Naive B cell (primary cell): ENCODE measurements around the gene REPS1. TPM values are rescaled to one million over a fixed set of nuclear protein-coding genes. Genes with fewer than 3 reads are reported as not detected.

Experiments
- ATAC-seq, 2 donors: fragments of 150-1000 bp; cut with Tn5 transposase; 2 replicates each; pipeline ENCODE4 v1.10.0; 2021; ENCODE audit warnings: low read depth in 2 of 2, mild to moderate bottlenecking in 2 of 2, moderate library complexity in 2 of 2
- DNase-seq: peaks from one replicate; pipeline ENCODE4 v3.0.0; 2022
- H3K27ac Mint-ChIP-seq, 6 donors: one replicate each; pipeline ENCODE4 v1.8.0; 2020 to 2022; ENCODE audit warnings: mild to moderate bottlenecking in 6 of 6, mixed read lengths in 6 of 6, moderate library complexity in 5 of 6, inconsistent platforms in 2 of 6
- H3K27me3 Mint-ChIP-seq, 3 donors: one replicate each; pipeline ENCODE4 v1.8.0; 2021 to 2022; ENCODE audit warnings: mixed read lengths in 3 of 3, mild to moderate bottlenecking in 1 of 3
- H3K36me3 Mint-ChIP-seq, 2 donors: one replicate each; pipeline ENCODE4 v1.8.0; 2020 to 2022; ENCODE audit warnings: mixed read lengths in 2 of 2, inconsistent platforms in 1 of 2, mild to moderate bottlenecking in 1 of 2
- H3K4me1 Mint-ChIP-seq, 3 donors: one replicate each; pipeline ENCODE4 v1.8.0; 2020 to 2022; ENCODE audit warnings: mixed read lengths in 3 of 3, inconsistent platforms in 1 of 3, mild to moderate bottlenecking in 1 of 3, moderate library complexity in 1 of 3
- H3K4me3 Mint-ChIP-seq, 8 donors: one replicate each; pipeline ENCODE4 v1.8.0; 2020 to 2022; ENCODE audit warnings: mild to moderate bottlenecking in 8 of 8, mixed read lengths in 8 of 8, moderate library complexity in 8 of 8, inconsistent platforms in 2 of 8
- H3K9me3 Mint-ChIP-seq, 7 donors: one replicate each; pipeline ENCODE4 v1.8.0; 2020 to 2022; ENCODE audit warnings: mixed read lengths in 7 of 7, mild to moderate bottlenecking in 5 of 7, inconsistent platforms in 2 of 7, moderate library complexity in 1 of 7
- polyA plus RNA-seq, 6 donors: library from polyadenylated mRNA; unstranded; fragments of 300-500 nt; fragmentation: Illumina TruSeq; gene quantifications; one replicate each; pipeline ENCODE4 v1.2.3, GENCODE V29; 2021; ENCODE audit warnings: low read depth in 6 of 6

Gene REPS1
- polyA plus RNA-seq, 6 donors from 2014 or later = 17.5 to 28.4 (median 21.7) TPM

DNA sequence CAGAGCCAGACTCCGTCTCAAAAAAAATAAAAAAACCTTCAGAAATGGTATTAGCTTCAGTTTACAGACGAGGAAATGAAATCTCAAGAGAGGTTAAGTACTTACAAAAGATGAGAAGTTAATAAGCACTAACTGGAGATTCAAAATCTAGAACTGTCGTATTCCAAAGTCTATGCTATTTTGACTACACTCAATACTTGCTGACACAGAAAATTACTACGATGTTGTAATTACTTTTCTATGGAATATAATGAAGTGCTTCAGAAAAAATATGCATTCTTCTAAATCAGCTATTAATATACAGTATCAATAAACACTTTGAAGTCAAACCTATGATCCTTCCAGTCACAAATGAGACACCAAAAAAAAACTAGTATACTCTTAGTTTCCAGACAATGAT, 12.2 kb downstream of the REPS1 start:
- Mint-ChIP-seq H3K27ac (peak overlapping the region in 2 of 6 donors; percentile 19 to 55), H3K4me3 (no peak overlapping the region), H3K4me1 (peaks cover 47 to 79% (median 67%) of the 10 kb centered on the region in 3 donors), H3K27me3 (no peaks in the 10 kb centered on the region), H3K9me3 (no peaks in the 10 kb centered on the region), H3K36me3 (no peaks in the 10 kb centered on the region)
- no peak for ATAC-seq
- no peak for DNase-seq

DNA sequence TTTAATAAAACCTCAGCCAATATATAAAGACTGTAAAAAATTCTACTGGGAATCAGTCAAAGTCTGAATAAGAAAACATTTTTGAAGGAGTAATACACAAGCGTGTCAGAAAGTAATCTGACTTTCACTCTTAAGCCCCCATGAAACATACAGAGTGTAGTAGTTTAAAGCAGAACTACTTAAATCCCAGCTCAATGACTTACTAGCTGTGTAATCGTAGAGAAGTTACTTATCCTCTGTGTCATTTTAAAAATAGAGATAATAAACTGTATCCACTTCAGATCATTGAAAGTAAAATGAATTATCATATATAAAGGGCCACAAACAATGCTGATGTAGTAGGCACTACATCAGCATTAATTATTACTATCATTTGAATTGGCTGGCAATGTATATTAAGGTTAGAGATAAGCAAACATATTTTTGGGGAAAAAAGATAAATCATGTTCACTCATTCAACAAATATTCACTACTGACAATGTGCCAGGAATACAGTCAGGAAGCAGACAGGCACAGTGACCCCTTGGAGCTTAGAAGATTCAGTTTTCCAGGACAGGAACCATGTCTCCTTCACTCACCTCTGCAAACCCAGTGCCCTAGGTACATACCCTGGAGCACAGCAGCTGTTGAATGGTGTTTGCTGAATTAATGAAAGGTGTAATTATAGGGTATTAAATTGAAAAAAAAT, 14.4 kb downstream of the REPS1 start:
- Mint-ChIP-seq H3K27me3 (no peaks in the 10 kb centered on the region), H3K27ac (peak overlapping the region in 1 of 6 donors; percentile 18), H3K4me3 (peak overlapping the region in 1 of 8 donors; percentile 23), H3K9me3 (no peaks in the 10 kb centered on the region), H3K36me3 (no peaks in the 10 kb centered on the region), H3K4me1 (peaks cover 46 to 66% (median 56%) of the 10 kb centered on the region in 3 donors)
- DNase-seq (no peak), ATAC-seq (no peak)

DNA sequence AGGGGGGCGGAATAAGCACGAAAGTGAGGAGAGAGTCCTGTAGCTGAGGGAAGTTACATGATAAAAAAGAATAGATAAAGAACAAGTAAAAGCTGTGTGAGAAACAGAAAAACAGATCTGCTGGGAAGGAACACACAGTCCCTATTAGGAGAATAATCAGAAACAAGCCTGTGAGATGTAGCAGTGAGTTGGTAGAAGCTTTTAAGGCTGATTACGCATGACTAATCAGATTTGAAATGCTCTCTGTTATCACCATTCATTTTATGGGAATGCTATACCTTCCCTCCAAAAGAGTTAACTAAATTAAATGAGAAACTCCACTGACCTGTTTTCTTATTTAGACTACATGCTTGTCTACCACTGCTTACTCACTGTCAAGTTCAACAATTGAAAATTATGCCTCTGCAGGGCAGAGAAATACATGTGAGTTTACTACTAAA, 15.8 kb downstream of the REPS1 start:
- H3K27me3 Mint-ChIP-seq = no peaks in the 10 kb centered on the region
- H3K4me3 Mint-ChIP-seq = peak overlapping the region in 1 of 8 donors; percentile 2
- ATAC-seq = no peak
- H3K9me3 Mint-ChIP-seq = no peaks in the 10 kb centered on the region
- H3K27ac Mint-ChIP-seq = peak overlapping the region in 2 of 6 donors; percentile 4 to 57
- peaks cover 50 to 69% (median 58%) of the 10 kb centered on the region in 3 donors for H3K4me1 Mint-ChIP-seq
- no peaks in the 10 kb centered on the region for H3K36me3 Mint-ChIP-seq
- no peak for DNase-seq

GRCh38 chr6:138971601-138972000, 16.5 kb downstream of the REPS1 start:
- ATAC-seq (no peak), DNase-seq (no peak)
- H3K4me1 Mint-ChIP-seq = peaks cover 50 to 67% (median 53%) of the 10 kb centered on the region in 3 donors
- peak overlapping the region in 2 of 8 donors; percentile 2 to 59 for H3K4me3 Mint-ChIP-seq
- H3K27ac Mint-ChIP-seq = peak overlapping the region in 3 of 6 donors; percentile 1 to 55 (median 4)
- H3K9me3 Mint-ChIP-seq = no peaks in the 10 kb centered on the region
- H3K27me3 Mint-ChIP-seq = no peaks in the 10 kb centered on the region
- no peaks in the 10 kb centered on the region for H3K36me3 Mint-ChIP-seq

DNA sequence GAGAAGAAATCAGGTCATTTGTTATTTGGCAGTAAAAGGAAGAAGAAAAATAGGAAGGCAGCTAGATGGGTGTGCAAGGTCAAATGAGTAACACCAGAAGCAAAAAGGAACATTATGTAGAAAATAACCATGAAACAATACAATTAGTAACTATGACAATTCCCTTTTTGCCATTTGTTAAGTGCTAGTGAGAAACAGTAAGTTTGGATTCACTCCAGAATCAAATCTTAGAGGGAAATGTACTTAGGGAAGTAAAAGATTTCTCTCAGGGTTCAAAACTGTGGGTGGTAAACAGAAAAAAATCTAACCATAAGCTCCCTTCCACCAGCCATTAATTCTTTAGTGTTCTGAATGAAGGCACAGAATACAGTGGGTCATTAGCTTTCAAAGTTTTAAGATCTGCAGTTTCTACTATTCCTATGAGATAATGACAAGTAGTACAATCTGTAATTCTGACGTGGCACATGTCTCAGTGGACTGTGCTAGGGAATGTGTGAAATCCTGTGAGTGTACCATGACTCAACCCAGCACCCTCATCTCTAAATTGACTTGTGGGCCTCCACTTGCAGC, 17.1 kb downstream of the REPS1 start:
- DNase-seq (no peak), ATAC-seq (no peak)
- no peaks in the 10 kb centered on the region for H3K27me3 Mint-ChIP-seq
- no peaks in the 10 kb centered on the region for H3K36me3 Mint-ChIP-seq
- H3K4me3 Mint-ChIP-seq = peak overlapping the region in 1 of 8 donors; percentile 13
- H3K27ac Mint-ChIP-seq = peak overlapping the region in 3 of 6 donors; percentile 1 to 30 (median 22)
- no peaks in the 10 kb centered on the region for H3K9me3 Mint-ChIP-seq
- H3K4me1 Mint-ChIP-seq = peaks cover 50 to 64% (median 53%) of the 10 kb centered on the region in 3 donors

DNA sequence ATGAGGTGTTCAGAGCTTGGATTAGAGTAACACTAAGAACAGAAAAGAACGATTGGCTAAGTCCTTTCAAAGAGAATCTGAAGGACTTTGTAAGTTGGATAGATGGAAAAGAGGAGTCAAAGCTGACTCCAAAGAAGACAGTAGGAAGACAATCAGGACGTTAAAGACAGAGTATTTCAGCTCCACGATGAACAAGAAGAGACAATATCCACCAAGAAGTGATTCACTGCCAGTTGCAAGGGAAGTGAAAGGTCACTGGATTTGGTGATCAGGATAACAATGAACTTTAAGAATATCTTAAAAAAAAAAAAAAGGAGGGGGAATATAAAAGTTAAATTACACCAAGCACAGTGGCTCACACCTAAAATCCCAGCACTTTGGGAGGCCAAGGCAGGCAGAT, 17.9 kb downstream of the REPS1 start:
- no peak overlapping the region for H3K4me3 Mint-ChIP-seq
- H3K4me1 Mint-ChIP-seq = peaks cover 49 to 56% (median 51%) of the 10 kb centered on the region in 3 donors
- H3K27me3 Mint-ChIP-seq = no peaks in the 10 kb centered on the region
- H3K9me3 Mint-ChIP-seq = no peaks in the 10 kb centered on the region
- ATAC-seq = no peak
- H3K36me3 Mint-ChIP-seq = no peaks in the 10 kb centered on the region
- DNase-seq = no peak
- H3K27ac Mint-ChIP-seq = no peak overlapping the region

DNA sequence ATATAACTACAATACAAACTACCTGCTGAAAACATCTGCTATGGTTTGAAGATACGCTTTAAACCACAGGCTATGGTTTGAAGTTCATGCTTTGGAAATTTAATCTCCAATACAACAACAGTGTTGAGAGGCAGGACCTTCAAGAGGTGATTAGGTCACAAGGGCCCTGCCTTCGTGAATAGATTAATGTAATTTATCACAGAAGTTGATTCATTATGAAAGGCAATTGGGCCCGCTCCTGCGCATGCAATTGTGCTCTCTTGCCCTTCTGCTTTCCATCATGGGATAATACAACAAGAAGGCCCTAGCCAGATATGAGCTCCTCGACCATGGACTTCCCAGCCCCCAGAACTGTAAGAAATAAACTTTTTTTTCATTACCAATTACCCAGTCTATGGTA, 21.2 kb downstream of the REPS1 start:
- no peak for DNase-seq
- Mint-ChIP-seq H3K27me3 (no peaks in the 10 kb centered on the region), H3K9me3 (no peaks in the 10 kb centered on the region), H3K27ac (peak overlapping the region in 2 of 6 donors; percentile 16 to 28), H3K4me1 (peaks cover 26 to 28% (median 26%) of the 10 kb centered on the region in 3 donors), H3K36me3 (no peaks in the 10 kb centered on the region), H3K4me3 (no peak overlapping the region)
- ATAC-seq = no peak

GRCh38 chr6:138965971-138966370, 22.1 kb downstream of the REPS1 start:
- DNase-seq (no peak), ATAC-seq (no peak)
- Mint-ChIP-seq H3K9me3 (no peaks in the 10 kb centered on the region), H3K27ac (no peak overlapping the region), H3K4me3 (no peak overlapping the region), H3K27me3 (no peaks in the 10 kb centered on the region), H3K4me1 (peaks cover 19 to 20% (median 19%) of the 10 kb centered on the region in 3 donors), H3K36me3 (no peaks in the 10 kb centered on the region)

- Mint-ChIP-seq H3K4me1 (peaks cover 13 to 17% (median 15%) of the 10 kb centered on the region in 3 donors), H3K36me3 (no peaks in the 10 kb centered on the region), H3K4me3 (no peak overlapping the region), H3K9me3 (no peaks in the 10 kb centered on the region), H3K27ac (no peak overlapping the region), H3K27me3 (no peaks in the 10 kb centered on the region)
- ATAC-seq (no peak), DNase-seq (no peak)
Measured at GRCh38 chr6:138965291-138965874, 22.7 kb downstream of the REPS1 start.

GRCh38 chr6:138964012-138964411, 24.0 kb downstream of the REPS1 start:
- Mint-ChIP-seq H3K36me3 (no peaks in the 10 kb centered on the region), H3K4me3 (no peak overlapping the region), H3K27ac (no peak overlapping the region), H3K4me1 (peaks cover 14 to 24% (median 14%) of the 10 kb centered on the region in 3 donors), H3K27me3 (no peaks in the 10 kb centered on the region), H3K9me3 (no peaks in the 10 kb centered on the region)
- DNase-seq = no peak
- no peak for ATAC-seq

DNA sequence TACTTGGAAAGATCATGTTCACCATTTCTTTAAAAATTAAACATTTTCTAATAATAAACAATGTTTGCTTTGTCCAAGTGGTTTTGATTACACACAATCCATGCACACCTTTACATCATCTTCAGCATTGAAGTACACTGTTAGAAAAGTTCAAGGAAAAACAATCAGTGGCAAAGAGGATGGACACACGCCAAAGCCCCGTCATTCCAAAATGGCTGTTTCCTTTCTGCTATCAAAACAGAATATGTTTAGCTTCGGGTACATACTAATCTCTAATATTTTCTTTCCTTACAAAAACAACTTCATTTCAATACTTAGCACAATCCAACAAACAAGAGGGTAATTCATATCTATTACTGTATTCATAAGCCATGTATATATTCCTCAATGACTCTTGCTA, 24.5 kb downstream of the REPS1 start:
- no peaks in the 10 kb centered on the region for H3K27me3 Mint-ChIP-seq
- no peak overlapping the region for H3K27ac Mint-ChIP-seq
- no peak overlapping the region for H3K4me3 Mint-ChIP-seq
- H3K4me1 Mint-ChIP-seq = peaks cover 15 to 29% (median 19%) of the 10 kb centered on the region in 3 donors
- ATAC-seq (no peak), DNase-seq (no peak)
- H3K9me3 Mint-ChIP-seq = no peaks in the 10 kb centered on the region
- H3K36me3 Mint-ChIP-seq = no peaks in the 10 kb centered on the region

DNA sequence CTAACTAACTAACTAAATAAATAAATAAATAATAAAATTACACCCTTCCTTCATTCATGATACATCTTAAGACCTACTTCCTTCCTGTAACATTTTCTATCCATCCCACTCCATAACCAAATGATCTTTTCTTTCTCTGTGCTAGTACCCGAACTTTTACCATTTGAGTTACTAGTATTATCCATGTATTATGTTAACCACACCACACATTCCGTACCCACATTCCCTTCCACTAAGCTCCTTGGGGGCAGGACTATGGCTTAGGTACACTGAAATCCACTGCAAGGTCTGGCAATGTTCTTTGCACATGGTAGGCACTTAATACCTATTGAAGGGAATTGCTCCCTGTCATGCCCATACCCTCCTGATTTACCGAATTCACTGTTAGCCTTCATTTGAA, 24.9 kb downstream of the REPS1 start:
- ATAC-seq (no peak), DNase-seq (no peak)
- Mint-ChIP-seq H3K9me3 (no peaks in the 10 kb centered on the region), H3K4me1 (peaks cover 19 to 33% (median 23%) of the 10 kb centered on the region in 3 donors), H3K4me3 (no peak overlapping the region), H3K27ac (no peak overlapping the region), H3K27me3 (no peaks in the 10 kb centered on the region), H3K36me3 (no peaks in the 10 kb centered on the region)

GRCh38 chr6:138959521-138959920, 28.5 kb downstream of the REPS1 start:
- Mint-ChIP-seq H3K4me1 (peaks cover 33 to 49% (median 40%) of the 10 kb centered on the region in 3 donors), H3K27me3 (no peaks in the 10 kb centered on the region), H3K36me3 (no peaks in the 10 kb centered on the region), H3K4me3 (no peak overlapping the region), H3K27ac (no peak overlapping the region), H3K9me3 (peaks cover 0 to 2% (median 0%) of the 10 kb centered on the region in 7 donors)
- no peak for DNase-seq
- no peak for ATAC-seq

DNA sequence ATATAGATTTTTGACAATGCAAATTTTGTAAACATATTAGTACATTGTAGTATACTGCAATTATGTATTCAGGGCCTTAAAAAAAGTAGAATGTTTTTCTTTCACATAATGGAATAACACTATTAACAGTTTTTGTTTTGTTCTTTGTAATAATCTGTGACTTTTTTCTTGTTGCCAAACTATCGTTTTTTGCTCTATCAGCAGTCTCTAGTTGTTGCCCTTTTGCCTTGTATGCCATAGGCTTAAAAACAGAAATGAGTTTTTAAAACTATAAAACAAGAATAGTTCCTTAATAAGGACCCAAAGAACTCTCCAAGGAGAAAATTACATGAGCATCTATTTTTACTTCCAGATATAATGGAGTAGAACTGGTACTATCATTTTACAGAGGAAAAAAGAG, 29.5 kb downstream of the REPS1 start:
- H3K9me3 Mint-ChIP-seq = peaks cover 0 to 8% (median 5%) of the 10 kb centered on the region in 7 donors
- no peak for ATAC-seq
- H3K4me1 Mint-ChIP-seq = peaks cover 40 to 56% (median 47%) of the 10 kb centered on the region in 3 donors
- no peak for DNase-seq
- H3K27ac Mint-ChIP-seq = peak overlapping the region in 2 of 6 donors; percentile 3 to 61
- no peaks in the 10 kb centered on the region for H3K27me3 Mint-ChIP-seq
- peak overlapping the region in 2 of 8 donors; percentile 11 to 12 for H3K4me3 Mint-ChIP-seq
- peaks cover 0 to 8% of the 10 kb centered on the region in 2 donors for H3K36me3 Mint-ChIP-seq
